ENCODE results near the gene MDM4.

Gene MDM4

DNA sequence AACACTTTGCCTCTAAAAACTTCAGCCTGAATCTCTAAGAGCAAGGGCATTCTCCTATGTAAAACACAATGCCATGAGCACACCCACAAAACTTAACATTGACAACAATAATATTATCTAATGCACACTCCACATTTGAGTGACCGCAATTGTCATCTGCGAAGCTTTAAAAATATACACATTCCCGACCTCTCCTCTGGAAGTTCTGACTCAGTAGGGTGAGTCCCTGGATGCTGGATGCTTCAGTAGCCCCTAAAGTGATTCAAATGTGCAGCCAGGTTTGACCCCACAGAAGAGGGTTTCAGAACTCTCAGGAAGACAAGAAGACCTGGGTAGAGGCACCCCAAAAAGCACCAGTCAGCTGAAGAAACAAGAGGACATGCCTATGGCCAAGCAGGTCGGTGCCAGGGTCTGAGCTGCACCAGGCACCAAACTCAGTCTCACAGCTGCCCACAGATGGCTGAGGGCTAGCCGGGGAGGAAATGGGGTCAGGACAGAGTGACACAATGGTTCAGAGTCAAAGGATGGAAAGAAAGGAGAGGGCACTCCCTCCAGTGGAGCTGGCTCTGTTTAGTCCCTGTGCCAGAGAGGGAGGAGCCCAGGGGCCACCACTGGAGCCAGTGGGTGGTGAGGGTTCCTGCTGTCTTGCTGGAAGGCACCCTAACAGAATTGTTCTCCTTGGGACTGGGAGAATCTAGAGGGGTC lies 39.0 kb upstream of the MDM4 start:
- H2AK5ac ChIP-seq (ENCODE audit: low read length) = no peak overlapping the region
- H3K4me1 ChIP-seq (ENCODE audit: control insufficient read depth, low read depth, low read length) = peaks cover 13% of the 10 kb centered on the region

DNA sequence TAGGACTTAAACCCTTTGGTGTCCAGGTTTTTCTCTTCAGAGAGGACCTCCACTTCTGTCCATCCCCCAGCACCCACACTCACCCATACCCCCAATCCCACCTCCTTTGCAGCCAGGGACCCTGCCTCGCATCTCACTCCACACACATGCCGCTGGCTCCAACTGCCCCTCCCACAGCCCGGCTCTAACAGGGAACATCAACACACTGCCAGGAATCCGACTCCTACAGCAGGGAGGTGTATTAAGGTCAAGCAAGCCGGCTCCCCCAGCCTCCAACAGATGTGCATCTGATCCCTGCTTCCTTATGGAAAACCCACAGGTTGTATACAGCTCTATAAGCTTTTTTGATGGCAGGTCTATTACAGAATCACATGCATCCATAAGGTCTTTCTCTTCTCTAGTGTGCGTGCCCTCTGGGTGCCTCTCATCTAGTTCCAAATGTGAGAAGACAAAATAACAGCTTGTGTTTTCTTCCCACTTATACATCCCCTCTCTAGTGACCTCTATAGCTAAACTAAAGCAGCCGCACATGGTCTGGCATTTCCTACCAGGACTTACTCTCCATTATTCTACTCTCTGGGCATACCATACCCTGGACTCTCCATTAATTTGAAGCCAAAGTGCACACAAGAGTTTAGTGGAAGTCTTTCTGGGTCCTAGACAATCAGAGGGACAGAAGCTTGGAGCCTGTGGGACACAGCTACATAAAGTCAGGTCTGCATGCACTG lies 37.9 kb upstream of the MDM4 start:
- no peaks in the 10 kb centered on the region for H3K27me3 ChIP-seq (ENCODE audit: insufficient read depth, low read length, poor library complexity)
- H2BK120ac ChIP-seq (ENCODE audit: low read depth, low read length) = no peak overlapping the region
- H2BK15ac ChIP-seq (replicated peaks; ENCODE audit: low read depth) = no peak overlapping the region
- H3K4me3 ChIP-seq (ENCODE audit: low read length) = no peak overlapping the region
- no peaks in the 10 kb centered on the region for H3K36me3 ChIP-seq (ENCODE audit: control insufficient read depth, insufficient read depth, low read length)
- no peak for DNase-seq
- no peak overlapping the region for H4K8ac ChIP-seq (ENCODE audit: low read depth, low read length)
- WGBS (ENCODE audit: extremely low coverage, insufficient coverage, low lambda C conversion rate) = no CpG with 5 or more reads among the region's 7 CpGs
- no peak overlapping the region for H3K23ac ChIP-seq (ENCODE audit: low read length)
- H3K9ac ChIP-seq (ENCODE audit: low read length) = no peak overlapping the region
- no peaks in the 10 kb centered on the region for H3K79me1 ChIP-seq (ENCODE audit: low read length)
- H3K27ac ChIP-seq (ENCODE audit: low read depth, low read length) = no peak overlapping the region
- H3K4me2 ChIP-seq (ENCODE audit: low read length) = no peak overlapping the region
- H3K4ac ChIP-seq (ENCODE audit: low read depth, low read length) = no peak overlapping the region
- H2BK5ac ChIP-seq (ENCODE audit: low read length) = no peak overlapping the region
- peaks cover 13% of the 10 kb centered on the region for H3K4me1 ChIP-seq (ENCODE audit: control insufficient read depth, low read depth, low read length)
- no peaks in the 10 kb centered on the region for H3K79me2 ChIP-seq (ENCODE audit: control insufficient read depth, insufficient read depth, low read length)
- H3K18ac ChIP-seq (ENCODE audit: low read length) = no peak overlapping the region
- no peak overlapping the region for H4K5ac ChIP-seq (ENCODE audit: low read length)
- H3K56ac ChIP-seq (ENCODE audit: low read length) = no peak overlapping the region
- H2AK5ac ChIP-seq (ENCODE audit: low read length) = no peak overlapping the region

More for the DNA sequence above, 39.0 kb upstream of the MDM4 start:
- no peak overlapping the region for H2BK120ac ChIP-seq (ENCODE audit: low read depth, low read length)
- no peak overlapping the region for H3K4me3 ChIP-seq (ENCODE audit: low read length)
- H3K27me3 ChIP-seq (ENCODE audit: insufficient read depth, low read length, poor library complexity) = no peaks in the 10 kb centered on the region
- WGBS (ENCODE audit: extremely low coverage, insufficient coverage, low lambda C conversion rate) = no CpG with 5 or more reads among the region's 5 CpGs
- H3K18ac ChIP-seq (ENCODE audit: low read length) = no peak overlapping the region
- H3K56ac ChIP-seq (ENCODE audit: low read length) = no peak overlapping the region
- no peak overlapping the region for H2BK15ac ChIP-seq (replicated peaks; ENCODE audit: low read depth)
- no peak overlapping the region for H3K4me2 ChIP-seq (ENCODE audit: low read length)
- H3K27ac ChIP-seq (ENCODE audit: low read depth, low read length) = no peak overlapping the region
- no peak overlapping the region for H4K5ac ChIP-seq (ENCODE audit: low read length)
- H3K79me2 ChIP-seq (ENCODE audit: control insufficient read depth, insufficient read depth, low read length) = no peaks in the 10 kb centered on the region
- no peak overlapping the region for H3K4ac ChIP-seq (ENCODE audit: low read depth, low read length)
- H3K9ac ChIP-seq (ENCODE audit: low read length) = no peak overlapping the region
- no peak overlapping the region for H3K23ac ChIP-seq (ENCODE audit: low read length)
- no peaks in the 10 kb centered on the region for H3K36me3 ChIP-seq (ENCODE audit: control insufficient read depth, insufficient read depth, low read length)
- no peaks in the 10 kb centered on the region for H3K79me1 ChIP-seq (ENCODE audit: low read length)
- H4K8ac ChIP-seq (ENCODE audit: low read depth, low read length) = no peak overlapping the region
- DNase-seq = no peak
- no peak overlapping the region for H2BK5ac ChIP-seq (ENCODE audit: low read length)

DNA sequence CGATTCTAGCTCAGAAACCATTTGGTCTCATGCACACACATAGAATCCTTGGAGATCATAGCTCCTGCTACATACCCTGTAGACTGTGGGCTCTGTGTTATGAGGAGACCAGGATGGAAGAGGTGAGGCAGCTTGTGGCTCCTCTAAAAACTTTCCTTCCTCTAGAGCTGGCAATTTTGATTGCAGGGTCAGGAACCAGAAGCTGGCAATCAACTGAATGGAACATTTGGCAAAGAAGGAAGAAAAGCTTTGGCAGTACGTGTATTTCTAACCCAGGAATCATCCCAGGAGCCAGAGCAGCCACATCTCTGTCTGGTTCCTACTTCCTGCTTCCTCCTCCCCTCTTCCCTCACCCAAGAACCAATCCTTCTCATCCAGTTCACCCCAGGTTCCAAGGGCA lies 37.3 kb upstream of the MDM4 start:
- Histone ChIP-seq H3K79me2 (ENCODE audit: control insufficient read depth, insufficient read depth, low read length) (no peaks in the 10 kb centered on the region), H4K8ac (ENCODE audit: low read depth, low read length) (no peak overlapping the region), H2BK5ac (ENCODE audit: low read length) (no peak overlapping the region), H3K9ac (ENCODE audit: low read length) (no peak overlapping the region), H3K23ac (ENCODE audit: low read length) (no peak overlapping the region), H3K4ac (ENCODE audit: low read depth, low read length) (no peak overlapping the region), H2BK120ac (ENCODE audit: low read depth, low read length) (no peak overlapping the region), H3K4me2 (ENCODE audit: low read length) (no peak overlapping the region), H3K27ac (ENCODE audit: low read depth, low read length) (no peak overlapping the region), H3K56ac (ENCODE audit: low read length) (no peak overlapping the region), H3K36me3 (ENCODE audit: control insufficient read depth, insufficient read depth, low read length) (no peaks in the 10 kb centered on the region), H2AK5ac (ENCODE audit: low read length) (no peak overlapping the region), H3K18ac (ENCODE audit: low read length) (no peak overlapping the region), H3K79me1 (ENCODE audit: low read length) (peaks cover 2% of the 10 kb centered on the region), H3K4me3 (ENCODE audit: low read length) (no peak overlapping the region), H3K27me3 (ENCODE audit: insufficient read depth, low read length, poor library complexity) (no peaks in the 10 kb centered on the region), H4K5ac (ENCODE audit: low read length) (no peak overlapping the region), H2BK15ac (replicated peaks; ENCODE audit: low read depth) (no peak overlapping the region), H3K4me1 (ENCODE audit: control insufficient read depth, low read depth, low read length) (peaks cover 11% of the 10 kb centered on the region)
- DNase-seq = no peak
- WGBS (ENCODE audit: extremely low coverage, insufficient coverage, low lambda C conversion rate) = no CpG with 5 or more reads among the region's 2 CpGs

DNA sequence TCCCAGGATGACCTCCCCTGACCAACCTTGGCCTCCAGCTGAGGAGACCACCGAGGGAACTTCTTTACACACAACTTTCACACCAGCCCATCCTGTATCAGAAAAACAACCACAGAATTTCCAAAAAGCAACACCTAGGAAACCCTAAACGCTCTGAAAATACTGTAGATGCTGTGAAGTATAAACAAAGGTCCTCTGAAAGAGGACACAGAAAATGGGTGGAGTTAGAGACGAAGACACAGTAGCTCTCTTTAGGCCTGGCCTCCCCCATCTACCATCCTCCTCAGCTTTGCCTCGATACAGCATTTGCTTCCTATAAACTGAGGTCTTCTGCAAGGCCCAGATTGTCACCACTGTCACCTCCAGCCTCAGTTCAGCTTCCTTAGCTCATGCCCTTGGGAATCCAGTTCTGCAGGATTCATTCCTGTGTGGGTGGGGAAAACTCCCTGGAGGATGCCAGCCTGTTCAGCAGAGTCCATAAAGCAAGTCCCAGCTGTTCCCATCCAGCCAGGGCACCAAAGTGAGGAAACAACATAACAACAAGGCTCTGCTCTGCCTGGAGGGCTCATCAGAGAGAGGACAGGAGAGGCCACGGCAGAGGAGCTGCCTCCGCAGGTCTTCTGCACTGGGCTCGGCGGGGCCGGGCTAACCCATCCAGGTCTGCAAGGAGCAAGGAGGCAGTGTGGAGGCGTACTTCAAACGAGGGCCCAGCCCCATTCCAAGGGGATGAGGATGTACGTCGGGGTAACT lies 36.6 kb upstream of the MDM4 start:
- Histone ChIP-seq H3K79me2 (ENCODE audit: control insufficient read depth, insufficient read depth, low read length) (no peaks in the 10 kb centered on the region), H2BK120ac (ENCODE audit: low read depth, low read length) (no peak overlapping the region), H3K4me2 (ENCODE audit: low read length) (no peak overlapping the region), H4K5ac (ENCODE audit: low read length) (no peak overlapping the region), H2BK15ac (replicated peaks; ENCODE audit: low read depth) (no peak overlapping the region), H3K4ac (ENCODE audit: low read depth, low read length) (no peak overlapping the region), H3K79me1 (ENCODE audit: low read length) (peaks cover 2% of the 10 kb centered on the region), H3K9ac (ENCODE audit: low read length) (no peak overlapping the region), H3K4me1 (ENCODE audit: control insufficient read depth, low read depth, low read length) (peaks cover 9% of the 10 kb centered on the region), H2BK5ac (ENCODE audit: low read length) (no peak overlapping the region), H2AK5ac (ENCODE audit: low read length) (no peak overlapping the region), H3K18ac (ENCODE audit: low read length) (no peak overlapping the region), H3K36me3 (ENCODE audit: control insufficient read depth, insufficient read depth, low read length) (no peaks in the 10 kb centered on the region), H3K23ac (ENCODE audit: low read length) (no peak overlapping the region), H3K56ac (ENCODE audit: low read length) (no peak overlapping the region), H3K27me3 (ENCODE audit: insufficient read depth, low read length, poor library complexity) (no peaks in the 10 kb centered on the region), H3K4me3 (ENCODE audit: low read length) (no peak overlapping the region), H4K8ac (ENCODE audit: low read depth, low read length) (no peak overlapping the region), H3K27ac (ENCODE audit: low read depth, low read length) (no peak overlapping the region)
- no peak for DNase-seq
- no CpG with 5 or more reads among the region's 13 CpGs for WGBS (ENCODE audit: extremely low coverage, insufficient coverage, low lambda C conversion rate)

DNA sequence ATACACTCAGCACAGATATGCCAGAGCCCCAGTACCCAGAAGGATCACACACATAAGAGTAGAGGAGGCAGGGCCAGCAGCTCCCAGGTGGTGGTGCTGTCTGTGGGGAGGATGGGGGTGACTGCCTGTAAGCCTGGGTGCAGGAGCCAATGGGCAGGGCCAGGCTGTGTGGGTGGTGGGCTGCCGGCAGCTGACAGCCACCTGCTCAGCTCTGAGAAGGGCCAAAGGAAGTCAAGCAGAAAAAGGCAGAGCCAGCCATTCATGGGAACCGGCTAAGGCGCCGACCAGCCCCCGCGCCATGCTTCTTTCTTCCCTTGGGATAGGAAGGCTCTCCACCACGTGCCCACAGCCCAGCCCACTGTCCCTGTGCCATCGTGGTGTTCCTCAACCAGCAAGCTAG lies 35.7 kb upstream of the MDM4 start:
- no peak overlapping the region for H2AK5ac ChIP-seq (ENCODE audit: low read length)
- DNase-seq = no peak
- no peak overlapping the region for H3K18ac ChIP-seq (ENCODE audit: low read length)
- no peak overlapping the region for H3K56ac ChIP-seq (ENCODE audit: low read length)
- no peak overlapping the region for H4K8ac ChIP-seq (ENCODE audit: low read depth, low read length)
- no peak overlapping the region for H3K4me2 ChIP-seq (ENCODE audit: low read length)
- no peaks in the 10 kb centered on the region for H3K27me3 ChIP-seq (ENCODE audit: insufficient read depth, low read length, poor library complexity)
- peaks cover 9% of the 10 kb centered on the region for H3K4me1 ChIP-seq (ENCODE audit: control insufficient read depth, low read depth, low read length)
- WGBS (ENCODE audit: extremely low coverage, insufficient coverage, low lambda C conversion rate) = no CpG with 5 or more reads among the region's 8 CpGs
- no peaks in the 10 kb centered on the region for H3K79me2 ChIP-seq (ENCODE audit: control insufficient read depth, insufficient read depth, low read length)
- H3K4ac ChIP-seq (ENCODE audit: low read depth, low read length) = no peak overlapping the region
- H2BK120ac ChIP-seq (ENCODE audit: low read depth, low read length) = no peak overlapping the region
- H3K23ac ChIP-seq (ENCODE audit: low read length) = no peak overlapping the region
- H4K5ac ChIP-seq (ENCODE audit: low read length) = no peak overlapping the region
- H3K9ac ChIP-seq (ENCODE audit: low read length) = no peak overlapping the region
- no peak overlapping the region for H3K27ac ChIP-seq (ENCODE audit: low read depth, low read length)
- no peak overlapping the region for H3K4me3 ChIP-seq (ENCODE audit: low read length)
- H3K79me1 ChIP-seq (ENCODE audit: low read length) = peaks cover 2% of the 10 kb centered on the region
- H3K36me3 ChIP-seq (ENCODE audit: control insufficient read depth, insufficient read depth, low read length) = no peaks in the 10 kb centered on the region
- H2BK15ac ChIP-seq (replicated peaks; ENCODE audit: low read depth) = no peak overlapping the region
- no peak overlapping the region for H2BK5ac ChIP-seq (ENCODE audit: low read length)
